Measurements from ENCODE around the gene NKIRAS1.

DNA sequence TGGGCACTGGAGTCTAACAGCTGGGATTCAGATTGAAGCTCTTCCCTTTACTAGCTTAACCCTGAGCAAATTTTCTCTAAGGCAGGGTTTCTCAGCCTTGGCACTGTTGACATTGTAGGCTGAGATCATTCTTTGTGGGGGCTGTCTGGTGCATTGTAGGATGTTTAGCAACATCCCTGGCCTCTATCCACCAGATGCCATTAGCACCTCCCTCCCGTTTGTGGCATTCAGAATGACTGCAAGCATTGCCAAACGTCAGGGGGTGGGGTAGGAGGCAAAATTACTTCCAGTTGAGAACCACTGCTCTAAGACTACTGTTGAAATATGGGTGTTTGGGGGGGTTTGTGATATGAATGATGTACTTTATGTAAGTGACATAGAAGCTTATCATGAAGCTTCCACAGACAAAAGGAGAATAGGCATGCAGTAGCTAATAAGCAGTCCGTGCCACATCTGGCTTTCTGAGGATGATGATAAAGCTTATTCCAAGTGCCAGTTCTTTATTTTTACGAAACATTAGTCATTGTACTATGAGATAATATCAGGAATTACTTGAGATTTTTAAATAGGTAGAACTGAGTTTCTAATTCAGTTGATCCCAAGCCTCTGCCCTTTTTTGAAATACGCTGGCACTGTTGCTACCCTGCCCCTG lies 39.3 kb downstream of the NKIRAS1 start:
- TF ChIP-seq CTCF (IDR thresholded peaks at IDR 0.05): no peak
- TF ChIP-seq EP300 (IDR thresholded peaks at IDR 0.05): no peak
- no peak for TF ChIP-seq POLR2A (IDR thresholded peaks at IDR 0.05)

Data from suprapubic skin (tissue), 3 donors.